Rectal smooth muscle tissue (tissue), 1 donor: ENCODE results near the gene PTBP1.

Experiments
- H3K27ac ChIP-seq: one replicate; pipeline ENCODE4 v1.7.0; 2013; ENCODE audit warnings: low read depth, low read length, inconsistent platforms
- H3K27me3 ChIP-seq: one replicate; pipeline ENCODE4 v1.7.0; 2013; ENCODE audit warnings: low read length; ENCODE audit not compliant: control insufficient read depth, insufficient read depth
- H3K36me3 ChIP-seq: one replicate; pipeline ENCODE4 v1.7.0; 2013; ENCODE audit warnings: low read length; ENCODE audit not compliant: control insufficient read depth, insufficient read depth
- H3K4me1 ChIP-seq: one replicate; pipeline ENCODE4 v1.7.0; 2013; ENCODE audit warnings: low read length; ENCODE audit not compliant: control insufficient read depth, insufficient read depth
- H3K4me3 ChIP-seq: one replicate; pipeline ENCODE4 v1.7.0; 2013; ENCODE audit warnings: low read length
- H3K9ac ChIP-seq: one replicate; pipeline ENCODE4 v1.7.0; 2013; ENCODE audit warnings: low read length

The PTBP1 gene

GRCh38 chr19:821825-822503 is 24.7 kb downstream of the PTBP1 start, which contains the start of gene PLPPR3:
PLPPR3 (minus strand) TSS chr19:821955; CDS start chr19:821559, 396 bp downstream.
- peaks cover 6% of the 10 kb centered on the region for H3K27me3 ChIP-seq
- no peaks in the 10 kb centered on the region for H3K36me3 ChIP-seq
- H3K27ac ChIP-seq: no peak within 1 kb of the TSS
- H3K4me3 ChIP-seq: no peak within 1 kb of the TSS
- H3K4me1 ChIP-seq: no peaks in the 10 kb centered on the region
- no peak within 1 kb of the TSS for H3K9ac ChIP-seq

- Histone ChIP-seq H3K36me3 (no peaks in the 10 kb centered on the region), H3K9ac (no peak overlapping the region), H3K27ac (no peak overlapping the region), H3K27me3 (peaks cover 6% of the 10 kb centered on the region), H3K4me1 (no peaks in the 10 kb centered on the region), H3K4me3 (no peak overlapping the region)
Measured at GRCh38 chr19:823565-824121, 26.4 kb downstream of the PTBP1 start.

- Histone ChIP-seq H3K4me3 (no peak overlapping the region), H3K27ac (no peak overlapping the region), H3K27me3 (peaks cover 9% of the 10 kb centered on the region), H3K4me1 (no peaks in the 10 kb centered on the region), H3K9ac (no peak overlapping the region), H3K36me3 (no peaks in the 10 kb centered on the region)
Measured at GRCh38 chr19:824885-825284, 27.6 kb downstream of the PTBP1 start.

- Histone ChIP-seq H3K4me1 (no peaks in the 10 kb centered on the region), H3K27me3 (peaks cover 9% of the 10 kb centered on the region), H3K4me3 (no peak overlapping the region), H3K27ac (no peak overlapping the region), H3K36me3 (no peaks in the 10 kb centered on the region), H3K9ac (no peak overlapping the region)
Measured at GRCh38 chr19:825897-826644, 28.8 kb downstream of the PTBP1 start.

GRCh38 chr19:827314-827709 is 30.1 kb downstream of the PTBP1 start:
- no peak overlapping the region for H3K27ac ChIP-seq
- no peak overlapping the region for H3K9ac ChIP-seq
- no peak overlapping the region for H3K4me3 ChIP-seq
- no peaks in the 10 kb centered on the region for H3K4me1 ChIP-seq
- no peaks in the 10 kb centered on the region for H3K36me3 ChIP-seq
- peaks cover 17% of the 10 kb centered on the region for H3K27me3 ChIP-seq

- H3K27me3 ChIP-seq: peaks cover 17% of the 10 kb centered on the region
- H3K36me3 ChIP-seq: no peaks in the 10 kb centered on the region
- no peak within 1 kb of the TSS for H3K4me3 ChIP-seq
- H3K4me1 ChIP-seq: no peaks in the 10 kb centered on the region
- no peak within 1 kb of the TSS for H3K27ac ChIP-seq
- H3K9ac ChIP-seq: no peak within 1 kb of the TSS
Measured at GRCh38 chr19:827710-828321, 30.6 kb downstream of the PTBP1 start, which contains the start of gene AZU1. AZU1 (plus strand) TSS chr19:827837; CDS start chr19:827847, 10 bp downstream.

- no peak overlapping the region for H3K27ac ChIP-seq
- H3K4me1 ChIP-seq: no peaks in the 10 kb centered on the region
- H3K27me3 ChIP-seq: peaks cover 11% of the 10 kb centered on the region
- no peaks in the 10 kb centered on the region for H3K36me3 ChIP-seq
- H3K9ac ChIP-seq: no peak overlapping the region
- no peak overlapping the region for H3K4me3 ChIP-seq
Measured at GRCh38 chr19:829129-829758, 32.0 kb downstream of the PTBP1 start.

- H3K27ac ChIP-seq: no peak overlapping the region
- no peaks in the 10 kb centered on the region for H3K4me1 ChIP-seq
- H3K4me3 ChIP-seq: no peak overlapping the region
- no peak overlapping the region for H3K9ac ChIP-seq
- H3K27me3 ChIP-seq: peaks cover 17% of the 10 kb centered on the region
- no peaks in the 10 kb centered on the region for H3K36me3 ChIP-seq
Measured at GRCh38 chr19:831407-832369, 34.4 kb downstream of the PTBP1 start.

GRCh38 chr19:834216-834615 is 37.0 kb downstream of the PTBP1 start:
- Histone ChIP-seq H3K4me3 (no peak overlapping the region), H3K4me1 (no peaks in the 10 kb centered on the region), H3K27me3 (peaks cover 21% of the 10 kb centered on the region), H3K9ac (no peak overlapping the region), H3K36me3 (no peaks in the 10 kb centered on the region), H3K27ac (no peak overlapping the region)

- H3K27me3 ChIP-seq: peaks cover 18% of the 10 kb centered on the region
- H3K27ac ChIP-seq: no peak overlapping the region
- no peaks in the 10 kb centered on the region for H3K4me1 ChIP-seq
- H3K36me3 ChIP-seq: no peaks in the 10 kb centered on the region
- no peak overlapping the region for H3K9ac ChIP-seq
- no peak overlapping the region for H3K4me3 ChIP-seq
Measured at GRCh38 chr19:835210-835810, 38.1 kb downstream of the PTBP1 start.

GRCh38 chr19:840519-841206 is 43.4 kb downstream of the PTBP1 start, which contains the start of gene PRTN3:
PRTN3 (plus strand) TSS chr19:840999; CDS start chr19:841009, 10 bp downstream.
- H3K27ac ChIP-seq: no peak within 1 kb of the TSS
- H3K9ac ChIP-seq: no peak within 1 kb of the TSS
- no peaks in the 10 kb centered on the region for H3K36me3 ChIP-seq
- H3K4me3 ChIP-seq: no peak within 1 kb of the TSS
- H3K27me3 ChIP-seq: peaks cover 30% of the 10 kb centered on the region
- H3K4me1 ChIP-seq: no peaks in the 10 kb centered on the region
